Liver (tissue), 9 donors: ENCODE data around the gene RGL4. TPM values are rescaled to one million over a fixed set of nuclear protein-coding genes. Genes with fewer than 3 reads are reported as not detected.

Source experiments
- DNase-seq: peaks from one replicate; pipeline ENCODE4 v3.0.0-alpha.2; 2017; ENCODE audit warnings: low spot score
- H3K27ac ChIP-seq, 2 donors: one replicate each; pipeline ENCODE4 v1.7.0; 2013; ENCODE audit warnings: inconsistent platforms in 2 of 2, low read length in 2 of 2, control low read depth in 1 of 2, low read depth in 1 of 2, mild to moderate bottlenecking in 1 of 2
- H3K27me3 ChIP-seq, 4 donors: one replicate each; pipeline versions ENCODE4 v1.6.1 to v1.7.0; 2013; ENCODE audit warnings: low read length in 3 of 4, inconsistent platforms in 1 of 4, mild to moderate bottlenecking in 1 of 4, moderate library complexity in 1 of 4; ENCODE audit not compliant: control insufficient read depth in 4 of 4, insufficient read depth in 4 of 4
- H3K36me3 ChIP-seq, 4 donors: one replicate each; pipeline versions ENCODE4 v1.6.1 to v1.7.0; 2013; ENCODE audit warnings: low read length in 3 of 4, mild to moderate bottlenecking in 3 of 4, low read depth in 1 of 4, moderate library complexity in 1 of 4; ENCODE audit not compliant: control insufficient read depth in 4 of 4, insufficient read depth in 3 of 4
- H3K4me1 ChIP-seq, 4 donors: one replicate each; pipeline versions ENCODE4 v1.6.1 to v1.7.0; 2013; ENCODE audit warnings: low read length in 3 of 4, mild to moderate bottlenecking in 3 of 4, moderate library complexity in 1 of 4; ENCODE audit not compliant: control insufficient read depth in 4 of 4, insufficient read depth in 4 of 4
- H3K4me3 ChIP-seq, 3 donors: one replicate each; pipeline versions ENCODE4 v1.6.1 to v1.7.0; 2013; ENCODE audit warnings: low read length in 3 of 3, control low read depth in 1 of 3, low read depth in 1 of 3, mild to moderate bottlenecking in 1 of 3
- H3K9ac ChIP-seq, 2 donors: one replicate each; pipeline ENCODE4 v1.7.0; 2013; ENCODE audit warnings: low read length in 2 of 2, mild to moderate bottlenecking in 2 of 2, moderate library complexity in 2 of 2, control low read depth in 1 of 2, low read depth in 1 of 2
- H3K9me3 ChIP-seq, 4 donors: one replicate each; pipeline versions ENCODE4 v1.6.1 to v1.7.0; 2013; ENCODE audit warnings: low read length in 3 of 4; ENCODE audit not compliant: control insufficient read depth in 4 of 4
- CTCF ChIP-seq: fragments of 150-350 bp; IDR thresholded peaks from 2 replicates; pipeline ENCODE4 v1.5.1; 2017; ENCODE audit warnings: improper control_type of control experiment, low read depth, low read length; ENCODE audit not compliant: missing input control
- HNF4A ChIP-seq, 2 donors: conservative IDR thresholded peaks; 2 replicates each; pipeline ENCODE4 v1.6.1; 2016; ENCODE audit warnings: antibody characterized with exemption in 2 of 2, mild to moderate bottlenecking in 2 of 2
- MAX ChIP-seq: IDR thresholded peaks from 2 replicates; pipeline ENCODE4 v1.6.1; 2016; ENCODE audit warnings: antibody characterized with exemption
- NR2F2 ChIP-seq: IDR thresholded peaks from 2 replicates; pipeline ENCODE4 v1.6.1; 2016; ENCODE audit warnings: antibody characterized with exemption
- SP1 ChIP-seq: IDR thresholded peaks from 2 replicates; pipeline ENCODE4 v1.6.1; 2018; ENCODE audit warnings: antibody characterized with exemption, mild to moderate bottlenecking
- ZBTB33 ChIP-seq: IDR thresholded peaks from 2 replicates; pipeline ENCODE4 v1.6.1; 2016; ENCODE audit warnings: antibody characterized with exemption
- WGBS: extraction: QIAGEN DNeasy Blood & Tissue Kit; methylation state at CpG from one replicate; pipeline ENCODE4 v1.1.7; 2013; 5-methylcytosine and 5-hydroxymethylcytosine counted together
- polyA plus RNA-seq, 2 donors: library from polyadenylated mRNA; stranded (reverse) in 1 of 2; unstranded in 1 of 2; fragments of 200-250 nt in 1 of 2; fragments of >200 nt in 1 of 2; fragmentation: Nextera tagmentation in 1 of 2; extraction: Ambion mirVana in 1 of 2; gene quantifications; one replicate each; pipeline versions ENCODE4 v1.2.1 to v1.2.3, GENCODE V29; 2013 to 2015
- total RNA-seq, 2 donors: library from RNA; depleted of rRNA; stranded (reverse); fragments of >200 nt; gene quantifications; one replicate each; pipeline ENCODE4 v1.2.3, GENCODE V29; 2014
- donor health status: healthy.
- donor health status: healthy.
- donor health status: healthy.
- donor health status: healthy.
- donor health status: healthy.

RGL4 gene
- total and polyA plus RNA-seq, 4 donors, result 0.25 to 6.2 (median 0.56) TPM

GRCh38 chr22:23712256-23712655 lies 21.4 kb downstream of the RGL4 start:
- no peak for TF ChIP-seq ZBTB33
- no peaks in the 10 kb centered on the region for H3K9me3 ChIP-seq
- 96% methylated on average over 12 of the region's 12 CpGs for WGBS
- no peak overlapping the region for H3K4me3 ChIP-seq
- H3K27me3 ChIP-seq, result no peaks in the 10 kb centered on the region
- H3K36me3 ChIP-seq, result peaks cover 9 to 39% (median 34%) of the 10 kb centered on the region in 4 donors
- no peak for DNase-seq
- H3K4me1 ChIP-seq, result peaks cover 0 to 4% (median 3%) of the 10 kb centered on the region in 4 donors
- no peak overlapping the region for H3K9ac ChIP-seq
- H3K27ac ChIP-seq, result no peak overlapping the region

DNA sequence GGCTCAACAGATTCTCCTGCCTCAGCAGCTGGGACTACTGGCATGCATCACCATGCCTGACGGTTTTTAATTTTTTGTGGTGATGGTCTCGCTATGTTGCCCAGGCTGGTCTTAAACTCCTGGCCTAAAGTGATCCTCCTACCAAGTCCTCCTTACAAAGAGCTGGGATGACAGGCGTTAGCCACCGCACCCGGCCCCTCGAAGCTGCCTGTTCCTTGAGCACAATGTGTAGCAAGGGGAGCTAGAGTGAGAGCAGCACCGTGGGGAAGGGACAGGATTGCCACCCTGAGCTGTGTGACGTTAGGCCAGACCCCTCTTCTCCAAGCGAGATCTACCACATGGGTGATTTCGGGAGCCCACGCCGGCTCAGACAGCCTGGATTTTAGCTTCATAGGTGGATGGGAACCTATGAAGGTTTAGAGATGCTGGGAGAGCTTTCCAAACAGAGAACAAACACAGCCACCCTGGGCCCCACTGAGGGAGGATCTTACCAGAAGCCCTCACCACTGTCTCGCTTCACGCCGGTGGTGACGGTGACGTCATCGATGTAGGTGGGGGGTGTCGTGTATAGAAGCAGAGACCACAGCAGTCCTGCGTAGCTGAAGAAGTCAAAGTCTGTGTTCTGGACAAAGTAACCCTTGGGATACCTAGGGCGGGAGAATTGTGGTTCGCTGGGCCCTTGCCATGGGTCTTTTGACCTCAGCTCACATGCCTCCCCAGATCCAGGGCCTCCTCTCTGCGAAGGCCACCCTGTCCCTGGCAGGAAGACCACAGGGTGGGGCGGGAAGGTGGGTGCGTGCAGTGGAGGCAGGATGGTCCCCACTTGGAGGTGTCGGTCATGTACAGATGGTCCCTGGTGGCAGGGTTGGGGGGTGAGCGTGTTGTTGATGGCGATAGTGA lies 23.1 kb downstream of the RGL4 start:
- 95% methylated on average over 28 of the region's 28 CpGs for WGBS
- Histone ChIP-seq H3K36me3 (peaks cover 9 to 26% (median 21%) of the 10 kb centered on the region in 4 donors), H3K9ac (no peak overlapping the region), H3K4me1 (peaks cover 0 to 7% (median 3%) of the 10 kb centered on the region in 4 donors), H3K27ac (no peak overlapping the region), H3K27me3 (no peaks in the 10 kb centered on the region), H3K9me3 (no peaks in the 10 kb centered on the region), H3K4me3 (no peak overlapping the region)
- no peak for DNase-seq
- no peak for TF ChIP-seq NR2F2
- no peak for TF ChIP-seq SP1
- no peak for TF ChIP-seq HNF4A (conservative IDR thresholded peaks at IDR 0.05)
- TF ChIP-seq CTCF, result no peak

DNA sequence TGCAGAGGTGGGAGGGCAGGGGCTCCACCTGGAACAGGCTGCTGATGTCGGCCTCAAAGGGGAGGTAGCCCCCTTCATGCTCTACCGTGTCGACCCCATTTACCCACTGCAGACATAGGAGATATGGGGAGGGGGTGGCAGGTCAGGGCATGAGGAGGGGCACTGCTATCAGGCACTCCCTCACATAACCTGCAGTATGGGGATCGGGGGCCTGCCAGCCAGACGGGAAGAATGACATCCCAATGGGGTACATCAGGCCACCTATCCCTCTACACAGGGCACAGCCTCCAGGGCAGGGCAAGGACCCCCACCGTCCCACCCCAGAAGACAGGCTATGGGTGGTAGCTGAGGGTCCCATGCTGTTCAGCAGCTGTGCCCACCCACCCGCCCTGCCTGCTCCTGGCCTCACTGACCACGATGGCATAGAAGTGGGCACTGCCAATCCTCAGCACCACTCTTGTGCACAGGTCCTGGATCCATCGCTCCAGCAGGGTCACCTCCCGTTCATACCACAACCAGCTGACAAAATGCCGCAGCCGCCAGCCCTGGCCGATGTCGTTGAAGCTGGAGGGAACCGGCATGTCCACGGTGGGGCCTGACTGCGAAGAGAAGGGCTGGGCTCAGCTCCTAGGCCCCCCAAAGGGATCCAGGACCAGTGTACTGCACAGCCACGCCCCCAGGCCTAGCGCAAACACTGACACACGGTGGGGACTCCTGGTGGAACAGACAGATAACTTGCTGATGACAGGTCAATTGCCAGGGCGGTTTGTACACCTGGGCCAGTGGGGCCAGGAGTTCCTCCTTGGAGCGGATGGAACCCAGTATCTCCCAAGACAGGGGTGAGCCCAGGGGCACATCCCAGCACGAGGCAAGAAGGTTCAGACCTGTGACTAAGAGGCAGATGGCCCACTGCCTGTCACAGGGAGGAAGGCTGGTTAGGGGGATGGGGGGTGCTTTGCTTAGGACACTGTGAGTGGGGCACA lies 24.1 kb downstream of the RGL4 start:
- Histone ChIP-seq H3K27ac (no peak overlapping the region), H3K4me1 (peaks cover 0 to 7% (median 3%) of the 10 kb centered on the region in 4 donors), H3K4me3 (no peak overlapping the region), H3K36me3 (peaks cover 6 to 16% (median 14%) of the 10 kb centered on the region in 4 donors), H3K9ac (no peak overlapping the region), H3K27me3 (no peaks in the 10 kb centered on the region), H3K9me3 (no peaks in the 10 kb centered on the region)
- TF ChIP-seq MAX, result no peak
- no peak for DNase-seq
- WGBS, result 91% methylated on average over 23 of the region's 23 CpGs
